ENCODE results near the gene BAG1.

Gene BAG1

GRCh38 chr9:33273266-33273971, 8.9 kb upstream of the BAG1 start:
- no peak for DNase-seq

- DNase-seq: no peak
Measured at GRCh38 chr9:33272061-33272460, 7.6 kb upstream of the BAG1 start.

- no peak for DNase-seq
Measured at GRCh38 chr9:33270146-33270545, 5.6 kb upstream of the BAG1 start.

- DNase-seq: no peak
Measured at GRCh38 chr9:33267151-33267767, 2.8 kb upstream of the BAG1 start.

- no peak for DNase-seq
Measured at GRCh38 chr9:33265211-33265865, 830 bp upstream of the BAG1 start.

GRCh38 chr9:33264003-33264472, 470 bp downstream of the BAG1 start:
- peak; percentile 19 for DNase-seq

- no peak for DNase-seq
Measured at GRCh38 chr9:33263131-33264002, 1.1 kb downstream of the BAG1 start.

GRCh38 chr9:33260372-33260771, 4.1 kb downstream of the BAG1 start:
- DNase-seq: no peak

GRCh38 chr9:33257276-33257675, 7.2 kb downstream of the BAG1 start:
- DNase-seq: no peak

- no peak for DNase-seq
Measured at GRCh38 chr9:33256236-33256635, 8.3 kb downstream of the BAG1 start.

- no peak for DNase-seq
Measured at GRCh38 chr9:33255471-33255870, 9.0 kb downstream of the BAG1 start.

- DNase-seq: no peak
Measured at GRCh38 chr9:33255014-33255413, 9.5 kb downstream of the BAG1 start.

GRCh38 chr9:33254211-33254610, 10.3 kb downstream of the BAG1 start:
- no peak for DNase-seq

- DNase-seq: no peak
Measured at GRCh38 chr9:33250458-33250995, 14.0 kb downstream of the BAG1 start.

GRCh38 chr9:33249983-33250382, 14.5 kb downstream of the BAG1 start:
- DNase-seq: no peak

GRCh38 chr9:33249087-33249658, 15.3 kb downstream of the BAG1 start:
- DNase-seq: no peak

GRCh38 chr9:33248606-33249005, 15.9 kb downstream of the BAG1 start:
- no peak for DNase-seq

GRCh38 chr9:33246269-33246860, 18.1 kb downstream of the BAG1 start:
- DNase-seq: no peak

- no peak for DNase-seq
Measured at GRCh38 chr9:33245341-33245740, 19.2 kb downstream of the BAG1 start.

- no peak for DNase-seq
Measured at GRCh38 chr9:33244137-33244784, 20.2 kb downstream of the BAG1 start.

GRCh38 chr9:33242609-33243134, 21.8 kb downstream of the BAG1 start:
- no peak for DNase-seq
